Neural progenitor cell (in vitro differentiated cells): ENCODE data around the gene RBM43.

Experiments used
- EZH2 ChIP-seq: fragments of 200-600 bp; sonication (generic); IDR thresholded peaks from 2 replicates; pipeline ENCODE4 v1.6.1; 2017; ENCODE audit warnings: antibody characterized with exemption, mild to moderate bottlenecking, moderate library complexity
- EZH2phosphoT487 ChIP-seq: fragments of 200-600 bp; sonication (generic); IDR thresholded peaks from 2 replicates; pipeline ENCODE4 v1.6.1; 2017; ENCODE audit warnings: antibody characterized with exemption
- TF ChIP-seq, protein P1 (sequence below): fragments of 200-600 bp; sonication (generic); IDR thresholded peaks from 2 replicates; pipeline ENCODE4 v1.5.1; 2017; ENCODE audit warnings: antibody characterized with exemption, mild to moderate bottlenecking

DNA sequence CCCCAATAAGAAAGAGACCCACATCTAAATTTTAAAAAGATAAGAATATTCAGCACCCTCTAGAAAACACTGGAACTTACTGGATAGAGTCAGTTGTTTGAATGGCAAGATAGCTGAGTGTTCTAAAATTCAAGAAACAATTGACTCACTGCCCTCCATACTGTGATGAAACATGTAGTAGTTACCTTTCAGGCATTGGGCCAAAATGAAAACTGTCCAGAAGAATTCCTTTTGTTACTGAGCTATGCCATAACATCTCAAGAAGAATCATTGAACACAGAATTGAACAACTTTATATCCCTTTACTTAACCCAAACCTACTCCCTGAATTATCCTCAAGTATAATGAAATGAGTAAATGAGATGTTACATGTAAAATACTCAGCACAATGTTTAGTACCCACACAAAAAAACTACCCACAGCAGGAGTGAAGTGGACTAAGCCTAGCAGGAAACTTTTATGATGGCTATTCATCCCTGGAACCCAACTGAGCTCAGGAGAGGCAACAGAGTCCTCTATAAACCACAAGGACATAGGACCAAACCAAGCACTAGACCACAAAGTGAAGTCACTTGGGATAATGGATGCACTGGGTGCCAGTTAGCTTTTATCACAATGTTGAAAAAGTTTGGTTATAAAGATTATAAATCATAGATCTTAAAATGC, 32.7 kb downstream of the RBM43 start:
- TF ChIP-seq, protein P1, sequence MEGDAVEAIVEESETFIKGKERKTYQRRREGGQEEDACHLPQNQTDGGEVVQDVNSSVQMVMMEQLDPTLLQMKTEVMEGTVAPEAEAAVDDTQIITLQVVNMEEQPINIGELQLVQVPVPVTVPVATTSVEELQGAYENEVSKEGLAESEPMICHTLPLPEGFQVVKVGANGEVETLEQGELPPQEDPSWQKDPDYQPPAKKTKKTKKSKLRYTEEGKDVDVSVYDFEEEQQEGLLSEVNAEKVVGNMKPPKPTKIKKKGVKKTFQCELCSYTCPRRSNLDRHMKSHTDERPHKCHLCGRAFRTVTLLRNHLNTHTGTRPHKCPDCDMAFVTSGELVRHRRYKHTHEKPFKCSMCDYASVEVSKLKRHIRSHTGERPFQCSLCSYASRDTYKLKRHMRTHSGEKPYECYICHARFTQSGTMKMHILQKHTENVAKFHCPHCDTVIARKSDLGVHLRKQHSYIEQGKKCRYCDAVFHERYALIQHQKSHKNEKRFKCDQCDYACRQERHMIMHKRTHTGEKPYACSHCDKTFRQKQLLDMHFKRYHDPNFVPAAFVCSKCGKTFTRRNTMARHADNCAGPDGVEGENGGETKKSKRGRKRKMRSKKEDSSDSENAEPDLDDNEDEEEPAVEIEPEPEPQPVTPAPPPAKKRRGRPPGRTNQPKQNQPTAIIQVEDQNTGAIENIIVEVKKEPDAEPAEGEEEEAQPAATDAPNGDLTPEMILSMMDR, result no peak
- TF ChIP-seq EZH2 (no peak), EZH2phosphoT487 (no peak)
